NT2/D1 (cell line): ENCODE results near the gene ABCB8.

Experiments used
- SUZ12 ChIP-seq: IDR thresholded peaks from 2 replicates; pipeline ENCODE4 v1.6.1; 2011; ENCODE audit not compliant: insufficient read length, insufficient read depth; ENCODE audit errors: extremely low read depth
- YY1 ChIP-seq: IDR thresholded peaks from 2 replicates; pipeline ENCODE4 v1.6.1; 2011; ENCODE audit not compliant: insufficient read length, insufficient read depth
- ZNF274 ChIP-seq: IDR thresholded peaks from 2 replicates; pipeline ENCODE4 v1.6.1; 2011; ENCODE audit warnings: mild to moderate bottlenecking, low read depth, low read length

GRCh38 chr7:151064993-151065392 is 36.7 kb downstream of the ABCB8 start:
- TF ChIP-seq SUZ12 = no peak
- no peak for TF ChIP-seq ZNF274
- TF ChIP-seq YY1 = no peak
